Mucosa of rectum (tissue), 2 donors: ENCODE measurements around the gene GSS.

Source experiments
- H3K27ac ChIP-seq, 2 donors: one replicate each; pipeline ENCODE4 v1.7.0; 2013; ENCODE audit warnings: inconsistent platforms in 2 of 2, low read depth in 2 of 2, low read length in 2 of 2
- H3K27me3 ChIP-seq, 2 donors: one replicate each; pipeline ENCODE4 v1.7.0; 2013; ENCODE audit warnings: low read length in 2 of 2; ENCODE audit not compliant: control insufficient read depth in 2 of 2, insufficient read depth in 2 of 2
- H3K36me3 ChIP-seq, 2 donors: one replicate each; pipeline ENCODE4 v1.7.0; 2013; ENCODE audit warnings: low read length in 2 of 2; ENCODE audit not compliant: control insufficient read depth in 2 of 2, insufficient read depth in 2 of 2
- H3K4me1 ChIP-seq, 2 donors: one replicate each; pipeline ENCODE4 v1.7.0; 2013; ENCODE audit warnings: low read length in 2 of 2, mild to moderate bottlenecking in 1 of 2; ENCODE audit not compliant: control insufficient read depth in 2 of 2, insufficient read depth in 2 of 2
- H3K4me3 ChIP-seq, 2 donors: one replicate each; pipeline ENCODE4 v1.7.0; 2013; ENCODE audit warnings: low read length in 2 of 2
- H3K9ac ChIP-seq, 2 donors: one replicate each; pipeline ENCODE4 v1.7.0; 2013; ENCODE audit warnings: low read length in 2 of 2, low read depth in 1 of 2, mild to moderate bottlenecking in 1 of 2
- H3K9me3 ChIP-seq, 2 donors: one replicate each; pipeline ENCODE4 v1.7.0; 2013; ENCODE audit warnings: low read length in 2 of 2; ENCODE audit not compliant: control insufficient read depth in 2 of 2
- donor health status: healthy.
- donor health status: Normal muscosa, but diverticular disease.

Gene GSS

DNA sequence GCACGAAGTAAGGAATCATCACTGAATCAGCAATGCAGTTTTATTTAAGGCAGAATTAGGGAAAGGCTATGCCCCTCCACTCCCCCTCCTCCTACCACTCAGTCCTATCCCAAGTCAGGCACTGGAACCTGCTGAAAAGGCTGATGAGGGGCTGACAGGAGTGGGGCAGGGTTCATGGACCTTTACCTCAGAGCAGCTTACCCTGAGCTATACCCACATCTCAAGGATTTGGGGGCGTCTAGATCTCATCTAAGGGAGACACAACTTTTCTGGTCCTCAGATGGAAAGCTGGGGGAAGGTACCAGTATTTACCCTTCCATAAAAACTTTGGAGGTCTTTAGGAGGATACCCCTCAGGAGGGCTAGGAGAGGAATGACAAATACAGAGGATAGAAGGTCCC, 27.2 kb downstream of the GSS start:
- Histone ChIP-seq H3K9me3 (no peaks in the 10 kb centered on the region), H3K36me3 (peaks cover 74 to 85% of the 10 kb centered on the region in 2 donors), H3K4me1 (no peaks in the 10 kb centered on the region), H3K4me3 (no peak overlapping the region), H3K27me3 (no peaks in the 10 kb centered on the region), H3K9ac (no peak overlapping the region), H3K27ac (no peak overlapping the region)

DNA sequence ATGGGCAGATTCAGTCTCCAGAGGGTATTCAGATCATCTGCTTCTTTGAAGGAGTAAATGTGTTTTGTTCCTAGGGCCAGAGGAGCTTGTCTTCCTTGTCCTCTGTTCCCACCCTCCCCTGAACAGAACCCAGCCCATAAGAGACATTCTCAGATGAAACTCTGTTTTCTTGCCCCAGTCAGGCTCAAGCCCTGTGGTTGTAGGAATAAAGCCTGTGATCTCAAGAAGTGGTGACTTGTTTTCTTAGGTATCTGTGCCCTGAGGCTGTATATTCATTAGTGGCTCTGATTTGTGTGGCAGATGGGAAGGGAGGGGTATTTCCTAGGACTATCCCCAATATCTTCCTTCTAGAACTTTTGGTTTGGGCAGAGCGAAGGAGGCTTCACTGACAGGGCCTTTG, 27.9 kb downstream of the GSS start:
- peaks cover 76 to 86% of the 10 kb centered on the region in 2 donors for H3K36me3 ChIP-seq
- no peak overlapping the region for H3K9ac ChIP-seq
- no peaks in the 10 kb centered on the region for H3K4me1 ChIP-seq
- H3K9me3 ChIP-seq: no peaks in the 10 kb centered on the region
- no peaks in the 10 kb centered on the region for H3K27me3 ChIP-seq
- no peak overlapping the region for H3K4me3 ChIP-seq
- no peak overlapping the region for H3K27ac ChIP-seq

DNA sequence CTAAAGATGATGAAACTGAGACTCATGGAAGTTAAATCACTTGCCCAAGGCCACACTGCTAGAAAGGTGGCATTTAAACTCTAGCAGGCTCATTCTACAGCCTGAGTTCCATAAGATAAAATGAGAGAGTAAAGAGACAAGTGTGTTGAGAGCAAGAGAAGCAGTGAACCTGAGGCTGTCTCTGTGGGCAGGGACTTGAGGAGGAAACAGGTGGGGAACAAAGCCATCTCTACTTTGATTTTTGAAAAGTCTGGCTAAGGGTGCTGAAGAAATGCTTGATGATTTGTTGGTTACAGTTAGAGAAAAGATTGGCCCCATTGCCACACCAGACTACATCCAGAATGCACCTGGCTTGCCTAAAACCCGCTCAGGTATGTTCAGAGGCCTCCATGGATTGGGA, 29.0 kb downstream of the GSS start:
- Histone ChIP-seq H3K9me3 (no peaks in the 10 kb centered on the region), H3K27ac (no peak overlapping the region), H3K27me3 (no peaks in the 10 kb centered on the region), H3K36me3 (peaks cover 79 to 88% of the 10 kb centered on the region in 2 donors), H3K4me3 (no peak overlapping the region), H3K4me1 (no peaks in the 10 kb centered on the region), H3K9ac (no peak overlapping the region)

DNA sequence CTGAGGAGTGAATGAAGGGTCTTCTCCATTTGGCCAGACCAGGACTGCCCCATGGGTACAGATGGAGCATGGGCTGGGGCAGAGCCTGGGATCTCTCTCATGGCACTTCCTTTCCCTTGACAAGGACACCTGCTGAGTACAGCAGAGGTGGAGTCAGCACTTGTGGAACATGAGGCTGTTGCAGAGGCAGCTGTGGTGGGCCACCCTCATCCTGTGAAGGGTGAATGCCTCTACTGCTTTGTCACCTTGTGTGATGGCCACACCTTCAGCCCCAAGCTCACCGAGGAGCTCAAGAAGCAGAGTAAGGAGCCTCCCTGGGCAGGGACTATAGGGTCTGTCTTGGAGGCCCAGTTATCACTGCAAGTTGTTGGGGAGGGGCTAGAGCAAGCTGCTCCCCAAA, 29.6 kb downstream of the GSS start:
- no peak overlapping the region for H3K4me3 ChIP-seq
- peaks cover 84 to 88% of the 10 kb centered on the region in 2 donors for H3K36me3 ChIP-seq
- H3K4me1 ChIP-seq: no peaks in the 10 kb centered on the region
- no peak overlapping the region for H3K9ac ChIP-seq
- H3K27me3 ChIP-seq: no peaks in the 10 kb centered on the region
- H3K27ac ChIP-seq: no peak overlapping the region
- no peaks in the 10 kb centered on the region for H3K9me3 ChIP-seq

DNA sequence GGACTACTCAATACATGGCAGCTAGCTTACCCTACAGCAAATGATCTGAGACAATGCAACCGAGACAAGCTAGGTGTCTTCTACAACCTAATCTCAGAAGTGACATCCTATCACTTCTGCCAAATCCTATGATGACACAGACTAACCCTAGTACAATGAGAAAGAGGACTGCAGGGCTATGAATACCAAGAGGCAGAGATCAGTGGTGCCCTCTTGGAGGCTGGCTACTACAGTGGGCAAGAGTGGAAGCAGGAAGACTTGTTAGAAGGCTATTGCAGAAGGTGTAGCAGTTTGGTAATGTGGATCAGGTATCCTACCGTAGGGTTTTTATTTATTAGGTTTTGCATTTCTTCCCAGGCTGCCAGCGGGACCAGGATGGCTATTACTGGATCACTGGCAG, 30.3 kb downstream of the GSS start:
- no peak overlapping the region for H3K9ac ChIP-seq
- H3K4me1 ChIP-seq: no peaks in the 10 kb centered on the region
- H3K9me3 ChIP-seq: no peaks in the 10 kb centered on the region
- no peak overlapping the region for H3K4me3 ChIP-seq
- H3K27ac ChIP-seq: no peak overlapping the region
- peaks cover 87 to 88% of the 10 kb centered on the region in 2 donors for H3K36me3 ChIP-seq
- no peaks in the 10 kb centered on the region for H3K27me3 ChIP-seq

DNA sequence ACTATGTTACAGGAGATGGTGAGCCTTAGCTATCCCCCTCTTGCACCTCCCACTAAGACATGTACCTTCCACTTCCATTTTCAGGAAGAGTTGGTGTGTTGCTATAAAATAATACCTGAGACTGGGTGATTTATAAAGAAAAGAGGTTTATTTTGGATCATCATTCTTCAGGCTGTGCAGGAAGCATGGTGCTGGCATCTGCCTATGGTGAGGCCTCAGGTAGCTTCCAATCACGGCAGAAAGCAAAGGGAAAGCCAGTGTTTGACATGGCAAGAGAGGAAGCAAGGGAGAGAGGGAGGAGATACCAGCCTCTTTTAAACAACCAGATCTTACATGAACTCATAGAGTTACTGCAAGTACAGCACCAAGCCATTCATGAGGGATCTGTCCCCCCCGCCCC, 32.2 kb downstream of the GSS start:
- H3K9me3 ChIP-seq: no peaks in the 10 kb centered on the region
- H3K27ac ChIP-seq: no peak overlapping the region
- no peaks in the 10 kb centered on the region for H3K27me3 ChIP-seq
- H3K36me3 ChIP-seq: peaks cover 91 to 92% of the 10 kb centered on the region in 2 donors
- H3K4me3 ChIP-seq: no peak overlapping the region
- H3K9ac ChIP-seq: no peak overlapping the region
- peaks cover 2% of the 10 kb centered on the region in 2 donors for H3K4me1 ChIP-seq

DNA sequence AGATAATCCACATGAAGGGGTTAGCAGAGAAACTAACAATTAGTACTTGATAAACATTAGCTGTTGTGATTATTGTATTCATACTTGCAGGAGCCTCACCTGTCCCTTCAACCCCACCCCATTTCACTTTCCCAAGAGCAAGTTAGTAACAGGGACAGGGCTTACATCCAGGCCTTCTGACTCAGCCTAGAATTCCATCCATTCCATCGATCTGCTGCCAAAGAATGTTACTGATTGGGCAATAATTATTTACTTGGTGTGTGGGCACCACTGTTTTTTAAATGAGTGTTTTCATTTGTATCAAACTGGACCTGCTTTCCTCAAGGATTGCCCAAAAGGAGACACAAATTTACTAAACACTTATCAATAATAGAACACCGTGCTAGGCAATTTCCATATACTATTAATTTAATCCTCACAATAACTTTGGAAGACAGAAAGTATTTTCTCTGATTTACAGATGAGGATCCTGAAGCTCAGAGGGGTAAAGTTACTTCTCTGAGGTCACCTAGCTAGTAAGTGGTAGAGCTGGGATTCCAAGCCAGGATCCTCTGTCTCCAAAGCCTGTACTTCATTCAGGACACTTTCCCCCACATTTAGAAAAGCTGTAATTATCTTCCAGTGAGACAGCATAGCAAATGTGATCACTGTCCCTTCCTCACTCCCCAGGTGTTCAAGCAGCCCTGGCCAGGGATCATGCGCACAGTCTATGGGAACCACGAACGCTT, 32.8 kb downstream of the GSS start:
- Histone ChIP-seq H3K27ac (no peak overlapping the region), H3K27me3 (no peaks in the 10 kb centered on the region), H3K9ac (no peak overlapping the region), H3K4me1 (peaks cover 4 to 8% of the 10 kb centered on the region in 2 donors), H3K4me3 (no peak overlapping the region), H3K9me3 (no peaks in the 10 kb centered on the region), H3K36me3 (peaks cover 88 to 91% of the 10 kb centered on the region in 2 donors)

DNA sequence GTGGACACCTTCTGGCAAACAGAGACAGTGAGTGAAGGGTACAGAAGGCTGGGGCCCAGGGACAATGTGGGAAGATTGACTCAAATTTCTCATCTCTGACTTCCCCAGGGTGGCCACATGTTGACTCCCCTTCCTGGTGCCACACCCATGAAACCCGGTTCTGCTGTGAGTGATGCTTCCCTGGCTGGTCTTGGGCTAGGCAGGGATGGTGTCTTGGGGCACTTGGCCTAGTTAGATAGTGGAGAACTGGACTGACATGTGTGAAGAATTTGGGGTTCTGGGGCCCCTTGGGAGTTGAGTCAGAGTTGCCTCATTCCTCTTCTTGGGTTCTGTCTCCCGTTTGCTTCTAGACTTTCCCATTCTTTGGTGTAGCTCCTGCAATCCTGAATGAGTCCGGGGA, 34.2 kb downstream of the GSS start:
- Histone ChIP-seq H3K27me3 (no peaks in the 10 kb centered on the region), H3K36me3 (peaks cover 75 to 77% of the 10 kb centered on the region in 2 donors), H3K9me3 (no peaks in the 10 kb centered on the region), H3K4me3 (no peak overlapping the region), H3K4me1 (peaks cover 4 to 18% of the 10 kb centered on the region in 2 donors), H3K27ac (no peak overlapping the region), H3K9ac (no peak overlapping the region)

DNA sequence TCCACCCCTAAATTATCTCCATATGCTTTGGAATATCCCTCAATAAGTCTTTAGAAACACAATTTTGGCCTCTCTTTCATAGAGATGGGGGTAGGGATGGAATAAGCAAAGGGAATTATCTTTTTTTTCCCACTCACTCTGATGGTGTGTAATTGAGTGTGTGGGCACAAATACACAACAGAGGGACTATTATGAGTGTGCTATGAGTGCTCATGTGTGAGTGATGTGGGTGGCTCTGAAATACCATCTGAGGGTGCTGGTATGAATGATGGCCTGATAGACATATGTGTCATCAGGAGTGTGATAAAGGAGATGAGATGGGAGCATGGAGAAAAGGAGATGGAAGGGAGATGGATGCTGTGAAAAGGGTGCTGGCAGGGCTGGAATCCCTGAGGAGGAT, 35.6 kb downstream of the GSS start:
- Histone ChIP-seq H3K27ac (no peak overlapping the region), H3K27me3 (no peaks in the 10 kb centered on the region), H3K9me3 (no peaks in the 10 kb centered on the region), H3K4me1 (peaks cover 13 to 31% of the 10 kb centered on the region in 2 donors), H3K9ac (no peak overlapping the region), H3K36me3 (peaks cover 61 to 66% of the 10 kb centered on the region in 2 donors), H3K4me3 (no peak overlapping the region)

DNA sequence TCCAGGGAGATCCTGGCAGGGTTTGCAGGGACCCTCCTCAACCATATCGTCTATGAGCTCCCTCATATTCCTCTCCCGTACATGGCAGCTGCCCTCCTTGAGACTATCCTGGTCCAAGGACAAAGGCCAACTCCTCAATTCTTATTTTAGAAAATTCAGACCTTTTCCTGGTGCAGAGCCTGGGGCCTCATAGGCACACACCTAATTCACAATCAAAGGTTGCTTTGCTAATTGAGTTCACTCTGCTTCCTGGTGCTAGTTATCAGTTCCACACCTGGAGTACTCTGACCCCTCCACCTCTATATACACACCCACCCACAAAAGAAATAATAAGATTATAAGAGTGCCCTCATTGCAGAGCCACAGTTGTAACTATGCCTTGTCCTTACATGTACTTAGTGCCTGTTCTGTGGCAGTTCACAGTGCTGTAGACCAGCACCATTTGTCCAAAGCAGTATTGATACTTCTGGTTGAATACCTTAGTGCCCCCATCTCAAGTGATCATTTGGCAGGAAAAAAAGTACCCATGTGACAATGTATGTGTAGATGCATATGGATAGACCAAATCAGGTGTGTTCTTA, 38.7 kb downstream of the GSS start:
- Histone ChIP-seq H3K27me3 (no peaks in the 10 kb centered on the region), H3K9ac (peak overlapping the region; percentile 0 to 36), H3K27ac (peak overlapping the region; percentile 87 to 89), H3K9me3 (no peaks in the 10 kb centered on the region), H3K4me1 (peaks cover 27 to 48% of the 10 kb centered on the region in 2 donors), H3K36me3 (peaks cover 48 to 53% of the 10 kb centered on the region in 2 donors), H3K4me3 (no peak overlapping the region)
